ENCODE measurements around the gene MAGI1.

The MAGI1 gene

DNA sequence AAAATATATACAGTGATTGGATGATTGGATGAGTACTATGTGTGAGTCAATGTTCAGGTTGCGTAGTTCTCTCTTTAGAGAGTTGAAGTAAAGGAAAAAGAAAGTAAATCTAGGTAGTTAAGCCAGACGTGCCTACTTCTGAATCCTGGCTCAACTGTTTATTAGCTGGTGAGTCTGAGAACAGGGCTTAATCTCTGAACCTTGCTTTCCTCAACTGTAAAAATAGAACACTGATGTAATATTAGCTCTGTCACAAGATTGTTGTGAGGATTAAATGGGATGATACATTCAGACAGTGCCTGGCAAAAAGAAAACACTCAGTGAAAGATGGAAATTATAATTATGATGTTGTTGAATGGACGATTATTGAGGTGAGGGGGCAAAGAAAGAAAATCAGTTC lies 413.4 kb downstream of the MAGI1 start:
- Histone ChIP-seq H3K36me3 (ENCODE audit: low read length) (no peaks in the 10 kb centered on the region), H2AFZ (ENCODE audit: low read depth, low read length, severe bottlenecking) (no peak overlapping the region), H3K9ac (ENCODE audit: low read length) (no peak overlapping the region)

DNA sequence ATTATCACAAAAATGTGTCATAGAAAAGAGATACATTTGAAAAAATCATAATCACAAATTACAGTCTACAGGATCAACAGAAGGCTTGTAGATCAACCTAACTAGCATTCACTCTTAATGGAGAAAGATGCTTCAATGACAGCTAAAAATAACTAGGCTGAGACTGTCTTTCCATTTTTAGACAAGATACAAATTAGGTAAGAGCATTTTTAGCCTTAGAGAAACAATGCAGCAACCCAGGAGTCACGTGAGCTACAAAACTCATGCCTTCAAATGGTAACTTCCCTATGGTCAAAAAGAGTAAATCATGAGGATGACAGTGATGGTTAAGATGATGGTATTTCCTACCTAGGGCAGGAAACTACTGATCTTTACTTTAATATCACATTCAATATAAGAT lies 415.4 kb downstream of the MAGI1 start:
- Histone ChIP-seq H3K4me2 (ENCODE audit: low read depth, low read length, poor library complexity, severe bottlenecking) (no peak overlapping the region), H3K9ac (ENCODE audit: low read length) (no peak overlapping the region), H2AFZ (ENCODE audit: low read depth, low read length, severe bottlenecking) (no peak overlapping the region), H3K27me3 (ENCODE audit: low read length) (no peaks in the 10 kb centered on the region), H3F3A (ENCODE audit: insufficient read depth) (no peaks in the 10 kb centered on the region), H3K9me3 (ENCODE audit: insufficient read depth, low read length) (no peaks in the 10 kb centered on the region), H3K79me2 (ENCODE audit: insufficient read depth, low read length) (no peaks in the 10 kb centered on the region), H3K4me3 (ENCODE audit: insufficient read depth, low read length, poor library complexity, severe bottlenecking) (no peak overlapping the region), H3K9me2 (replicated peaks; ENCODE audit: insufficient read depth, low read length) (no peaks in the 10 kb centered on the region), H3K36me3 (ENCODE audit: low read length) (no peaks in the 10 kb centered on the region), H4K20me1 (ENCODE audit: low read depth, low read length) (no peaks in the 10 kb centered on the region), H3K27ac (ENCODE audit: low read depth, low read length) (no peak overlapping the region)
- TF ChIP-seq, protein P1, sequence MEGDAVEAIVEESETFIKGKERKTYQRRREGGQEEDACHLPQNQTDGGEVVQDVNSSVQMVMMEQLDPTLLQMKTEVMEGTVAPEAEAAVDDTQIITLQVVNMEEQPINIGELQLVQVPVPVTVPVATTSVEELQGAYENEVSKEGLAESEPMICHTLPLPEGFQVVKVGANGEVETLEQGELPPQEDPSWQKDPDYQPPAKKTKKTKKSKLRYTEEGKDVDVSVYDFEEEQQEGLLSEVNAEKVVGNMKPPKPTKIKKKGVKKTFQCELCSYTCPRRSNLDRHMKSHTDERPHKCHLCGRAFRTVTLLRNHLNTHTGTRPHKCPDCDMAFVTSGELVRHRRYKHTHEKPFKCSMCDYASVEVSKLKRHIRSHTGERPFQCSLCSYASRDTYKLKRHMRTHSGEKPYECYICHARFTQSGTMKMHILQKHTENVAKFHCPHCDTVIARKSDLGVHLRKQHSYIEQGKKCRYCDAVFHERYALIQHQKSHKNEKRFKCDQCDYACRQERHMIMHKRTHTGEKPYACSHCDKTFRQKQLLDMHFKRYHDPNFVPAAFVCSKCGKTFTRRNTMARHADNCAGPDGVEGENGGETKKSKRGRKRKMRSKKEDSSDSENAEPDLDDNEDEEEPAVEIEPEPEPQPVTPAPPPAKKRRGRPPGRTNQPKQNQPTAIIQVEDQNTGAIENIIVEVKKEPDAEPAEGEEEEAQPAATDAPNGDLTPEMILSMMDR (IDR thresholded peaks at IDR 0.05; ENCODE audit: insufficient read depth, low read length, poor library complexity, severe bottlenecking), result no peak
- no peak for TF ChIP-seq EZH2phosphoT487 (conservative IDR thresholded peaks at IDR 0.05; ENCODE audit: low read length)

More for the DNA sequence above, 413.4 kb downstream of the MAGI1 start:
- Histone ChIP-seq H3K27me3 (ENCODE audit: low read length) (0 out of 2 replicates have a peak, but pooled peaks cover 3% of the 10 kb centered on the region), H3K9me3 (ENCODE audit: insufficient read depth, low read length) (no peaks in the 10 kb centered on the region), H3K9me2 (replicated peaks; ENCODE audit: insufficient read depth, low read length) (no peaks in the 10 kb centered on the region), H3K27ac (ENCODE audit: low read depth, low read length) (no peak overlapping the region), H4K20me1 (ENCODE audit: low read depth, low read length) (no peaks in the 10 kb centered on the region), H3K4me3 (ENCODE audit: insufficient read depth, low read length, poor library complexity, severe bottlenecking) (no peak overlapping the region), H3K79me2 (ENCODE audit: insufficient read depth, low read length) (no peaks in the 10 kb centered on the region), H3F3A (ENCODE audit: insufficient read depth) (no peaks in the 10 kb centered on the region), H3K4me2 (ENCODE audit: low read depth, low read length, poor library complexity, severe bottlenecking) (no peak overlapping the region)
- TF ChIP-seq EZH2phosphoT487 (conservative IDR thresholded peaks at IDR 0.05; ENCODE audit: low read length), result no peak
- TF ChIP-seq, protein P1 (IDR thresholded peaks at IDR 0.05; ENCODE audit: insufficient read depth, low read length, poor library complexity, severe bottlenecking), result no peak

DNA sequence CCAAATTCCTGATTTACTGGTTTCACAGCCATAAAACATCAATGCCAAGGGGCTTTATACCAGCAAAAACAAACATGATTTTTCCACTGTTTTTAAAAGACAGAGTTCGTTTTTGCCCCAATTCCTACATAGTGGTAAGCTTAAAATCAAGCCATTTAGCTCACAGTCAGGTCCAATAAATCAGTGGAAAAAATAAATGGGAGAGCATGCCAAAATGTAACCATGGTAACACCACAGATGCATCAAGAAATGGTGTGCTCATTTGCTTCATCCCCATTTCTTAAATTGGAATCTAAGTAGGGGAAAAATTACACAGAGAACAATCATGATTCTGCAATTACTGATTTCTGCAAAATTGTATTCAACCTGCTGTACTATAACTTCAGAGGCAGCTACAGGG lies 418.8 kb downstream of the MAGI1 start:
- Histone ChIP-seq H3K9ac (ENCODE audit: low read length) (no peak overlapping the region), H4K20me1 (ENCODE audit: low read depth, low read length) (no peaks in the 10 kb centered on the region), H3K9me2 (replicated peaks; ENCODE audit: insufficient read depth, low read length) (no peaks in the 10 kb centered on the region), H3F3A (ENCODE audit: insufficient read depth) (no peaks in the 10 kb centered on the region), H3K79me2 (ENCODE audit: insufficient read depth, low read length) (no peaks in the 10 kb centered on the region), H3K36me3 (ENCODE audit: low read length) (no peaks in the 10 kb centered on the region), H3K27me3 (ENCODE audit: low read length) (no peaks in the 10 kb centered on the region), H2AFZ (ENCODE audit: low read depth, low read length, severe bottlenecking) (no peak overlapping the region), H3K27ac (ENCODE audit: low read depth, low read length) (no peak overlapping the region), H3K9me3 (ENCODE audit: insufficient read depth, low read length) (no peaks in the 10 kb centered on the region), H3K4me2 (ENCODE audit: low read depth, low read length, poor library complexity, severe bottlenecking) (no peak overlapping the region), H3K4me3 (ENCODE audit: insufficient read depth, low read length, poor library complexity, severe bottlenecking) (no peak overlapping the region)
- TF ChIP-seq, protein P1 (IDR thresholded peaks at IDR 0.05; ENCODE audit: insufficient read depth, low read length, poor library complexity, severe bottlenecking), result no peak
- TF ChIP-seq EZH2phosphoT487 (conservative IDR thresholded peaks at IDR 0.05; ENCODE audit: low read length), result no peak
